ENCODE data around the gene TSPAN2. TPM values are rescaled to one million over a fixed set of nuclear protein-coding genes. Genes with fewer than 3 reads are reported as not detected.

Gene TSPAN2
- total RNA-seq, result 1 to 10 TPM; 1.8 to 3.3 (median 2.6) TPM

GRCh38 chr1:115089420-115090185 is at the start of gene TSPAN2:
TSS of gene TSPAN2 (minus strand) at chr1:115089503. CDS start at chr1:115089432, 71 bp downstream.
- peak; percentile 61 to 76 (median 64) for DNase-seq
- TF ChIP-seq CTCF (IDR thresholded peaks at IDR 0.05), result peak in 2 of 6 experiments; percentile 3 to 10
- TF ChIP-seq POLR2A (IDR thresholded peaks at IDR 0.05), result no peak
- Histone ChIP-seq H3K4me1 (peaks cover 0 to 17% (median 2%) of the 10 kb centered on the region in 4 donors), H3K9me3 (no peaks in the 10 kb centered on the region), H3K27ac (peak within 1 kb of the TSS; percentile 38 to 85 (median 68)), H3K4me3 (peak within 1 kb of the TSS; percentile 55 to 80 (median 70)), H3K36me3 (no peaks in the 10 kb centered on the region), H3K27me3 (no peaks in the 10 kb centered on the region)

- H3K36me3 ChIP-seq, result no peaks in the 10 kb centered on the region
- no peak overlapping the region for H3K27ac ChIP-seq
- H3K4me1 ChIP-seq, result no peaks in the 10 kb centered on the region
- no peaks in the 10 kb centered on the region for H3K27me3 ChIP-seq
- no peaks in the 10 kb centered on the region for H3K9me3 ChIP-seq
- TF ChIP-seq POLR2A (IDR thresholded peaks at IDR 0.05), result no peak
- peak; percentile 23 to 87 (median 82) for TF ChIP-seq CTCF (IDR thresholded peaks at IDR 0.05)
- no peak overlapping the region for H3K4me3 ChIP-seq
- peak; percentile 61 to 85 (median 79) for DNase-seq
Measured at GRCh38 chr1:115138973-115139372, 49.7 kb upstream of the TSPAN2 start.

- Histone ChIP-seq H3K4me3 (no peak overlapping the region), H3K27ac (no peak overlapping the region), H3K4me1 (no peaks in the 10 kb centered on the region), H3K36me3 (no peaks in the 10 kb centered on the region), H3K27me3 (no peaks in the 10 kb centered on the region), H3K9me3 (no peaks in the 10 kb centered on the region)
- no peak for TF ChIP-seq POLR2A (IDR thresholded peaks at IDR 0.05)
- TF ChIP-seq CTCF (IDR thresholded peaks at IDR 0.05), result no peak
- DNase-seq, result no peak
Measured at GRCh38 chr1:115138271-115138670, 49.0 kb upstream of the TSPAN2 start.

GRCh38 chr1:115137191-115137590 is 47.9 kb upstream of the TSPAN2 start:
- Histone ChIP-seq H3K4me3 (no peak overlapping the region), H3K4me1 (no peaks in the 10 kb centered on the region), H3K27me3 (no peaks in the 10 kb centered on the region), H3K36me3 (no peaks in the 10 kb centered on the region), H3K9me3 (no peaks in the 10 kb centered on the region), H3K27ac (no peak overlapping the region)
- TF ChIP-seq CTCF (IDR thresholded peaks at IDR 0.05) (no peak), POLR2A (IDR thresholded peaks at IDR 0.05) (no peak)
- DNase-seq, result no peak

- H3K27ac ChIP-seq, result no peak overlapping the region
- no peaks in the 10 kb centered on the region for H3K27me3 ChIP-seq
- no peaks in the 10 kb centered on the region for H3K36me3 ChIP-seq
- TF ChIP-seq CTCF (IDR thresholded peaks at IDR 0.05), result no peak
- no peak for TF ChIP-seq POLR2A (IDR thresholded peaks at IDR 0.05)
- no peak for DNase-seq
- H3K4me1 ChIP-seq, result no peaks in the 10 kb centered on the region
- H3K9me3 ChIP-seq, result no peaks in the 10 kb centered on the region
- H3K4me3 ChIP-seq, result no peak overlapping the region
Measured at GRCh38 chr1:115136706-115137105, 47.4 kb upstream of the TSPAN2 start.

All from Peyer's patch (tissue), 4 donors.